CD4-positive, alpha-beta T cell treated with Interleukin-4 for 4 hours (primary cell): Measurements from ENCODE around the gene PLVAP.
A peak's percentile ranks its signal among the peaks of the same experiment; 100 is the strongest.
"Not testable (repeated sequence)": the region's sequence is repeated elsewhere in the genome, so short reads cannot be mapped to it uniquely, and the experiment has no call there.

Experiments used
- DNase-seq: peaks from one replicate; pipeline ENCODE4 v3.0.0-alpha.2; 2020

PLVAP gene

GRCh38 chr19:17398902-17399527 is 21.9 kb upstream of the PLVAP start:
- no peak for DNase-seq

GRCh38 chr19:17394891-17395415 is 17.8 kb upstream of the PLVAP start:
- peak; percentile 69 for DNase-seq

GRCh38 chr19:17393914-17394313 is 16.8 kb upstream of the PLVAP start, which contains the start of gene CCDC194:
Gene CCDC194, minus strand, starts transcription at chr19:17394196. Its CDS starts 38 bp downstream, at chr19:17394158.
- no peak for DNase-seq

GRCh38 chr19:17393002-17393401 is 15.9 kb upstream of the PLVAP start:
- DNase-seq, result no peak

GRCh38 chr19:17391371-17392151 is 14.4 kb upstream of the PLVAP start:
- DNase-seq, result no peak

GRCh38 chr19:17390665-17391370 is 13.7 kb upstream of the PLVAP start:
- peak; percentile 76 for DNase-seq

- no peak for DNase-seq
Observed at GRCh38 chr19:17389957-17390664, 13.0 kb upstream of the PLVAP start.

GRCh38 chr19:17389288-17389687 is 12.1 kb upstream of the PLVAP start:
- DNase-seq, result no peak

GRCh38 chr19:17385878-17386611 is 8.9 kb upstream of the PLVAP start:
- DNase-seq, result peak; percentile 44

- no peak for DNase-seq
Observed at GRCh38 chr19:17380426-17381138, 3.4 kb upstream of the PLVAP start.

- no peak for DNase-seq
Observed at GRCh38 chr19:17379221-17379631, 2.1 kb upstream of the PLVAP start.

GRCh38 chr19:17378271-17378670 is 1.1 kb upstream of the PLVAP start:
- DNase-seq, result no peak

GRCh38 chr19:17370026-17370587 is 7.0 kb downstream of the PLVAP start:
- DNase-seq, result no peak

GRCh38 chr19:17365361-17365760 is 11.8 kb downstream of the PLVAP start:
- no peak for DNase-seq

GRCh38 chr19:17363852-17364605 is 13.1 kb downstream of the PLVAP start:
- DNase-seq, result not testable (repeated sequence)

GRCh38 chr19:17359905-17360800 is 17.0 kb downstream of the PLVAP start:
- no peak for DNase-seq

GRCh38 chr19:17358395-17358794 is 18.7 kb downstream of the PLVAP start:
- no peak for DNase-seq

- no peak for DNase-seq
Observed at GRCh38 chr19:17357724-17358123, 19.4 kb downstream of the PLVAP start.

GRCh38 chr19:17357078-17357666 is 20.0 kb downstream of the PLVAP start:
- no peak for DNase-seq
